ENCODE measurements around the gene MAP7.

GRCh38 chr6:136523196-136523595, 27.0 kb downstream of the MAP7 start:
- TF ChIP-seq ZNF274 (CRISPR knock-in tag; IDR thresholded peaks at IDR 0.05) (no peak), FOXK2 (IDR thresholded peaks at IDR 0.05) (no peak), KMT2A (CRISPR knock-in tag; IDR thresholded peaks at IDR 0.05) (no peak), PBX3 (CRISPR knock-in tag; IDR thresholded peaks at IDR 0.05; ENCODE audit: borderline replicate concordance) (no peak), KDM5B (CRISPR knock-in tag; IDR thresholded peaks at IDR 0.05; ENCODE audit: borderline replicate concordance) (no peak), MBD4 (IDR thresholded peaks at IDR 0.05; ENCODE audit: borderline replicate concordance, low read length) (no peak)

Data from HepG2 (cell line).